ENCODE measurements around the gene GNAQ. TPM values are rescaled to one million over a fixed set of nuclear protein-coding genes. Genes with fewer than 3 reads are reported as not detected.

The GNAQ gene
- total RNA-seq, 1 experiment from 2014 or later = 48.6 TPM

DNA sequence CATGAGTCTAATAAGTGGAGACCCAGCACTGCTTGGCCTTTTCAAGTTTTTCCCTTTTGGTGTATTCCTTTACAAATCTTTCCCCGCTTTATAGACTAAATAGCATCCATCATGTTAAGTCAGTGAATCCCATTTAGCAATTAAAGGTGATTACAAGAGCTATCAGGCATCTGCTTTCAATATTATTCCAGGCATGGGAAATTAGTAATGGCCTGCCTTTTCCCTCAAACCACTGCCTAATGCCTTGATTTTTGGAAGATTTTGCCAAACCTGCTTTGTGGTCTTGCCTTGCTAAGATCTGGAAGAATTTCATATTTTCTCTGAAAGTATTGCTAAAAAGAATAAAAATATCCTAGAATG is 280.6 kb downstream of the GNAQ start:
- no CpG with 5 or more reads among the region's 1 CpG for WGBS (ENCODE audit: extremely low coverage, insufficient read length, low lambda C conversion rate)
- Histone ChIP-seq H2AK5ac (ENCODE audit: insufficient read length, low read length) (no peak overlapping the region), H3K4me2 (ENCODE audit: insufficient read depth, insufficient read length, low read length) (no peak overlapping the region), H2BK20ac (ENCODE audit: low read depth, low read length, poor library complexity, severe bottlenecking) (no peak overlapping the region), H2AFZ (ENCODE audit: low read length) (no peak overlapping the region), H2BK5ac (ENCODE audit: insufficient read length, low read length) (no peak overlapping the region), H3K79me1 (ENCODE audit: insufficient read depth, low read depth, low read length, poor library complexity, severe bottlenecking) (no peaks in the 10 kb centered on the region), H3K23me2 (ENCODE audit: insufficient read length, low read depth, low read length, poor library complexity, severe bottlenecking) (no peaks in the 10 kb centered on the region), H3K23ac (ENCODE audit: insufficient read length, low read depth, low read length) (no peak overlapping the region), H3K9me3 (ENCODE audit: control insufficient read depth, low read depth, low read length) (no peaks in the 10 kb centered on the region), H3K4ac (ENCODE audit: low read depth, low read length) (no peak overlapping the region), H3K9ac (ENCODE audit: extremely low read depth, insufficient read length, low read length) (no peak overlapping the region), H3K27me3 (ENCODE audit: insufficient read depth, low read length) (no peaks in the 10 kb centered on the region), H3K4me1 (ENCODE audit: insufficient read depth, low read length) (no peaks in the 10 kb centered on the region), H3K18ac (ENCODE audit: insufficient read length, low read depth, low read length) (no peak overlapping the region), H2BK120ac (ENCODE audit: low read depth, low read length, poor library complexity, severe bottlenecking) (no peak overlapping the region), H4K5ac (ENCODE audit: insufficient read length, low read depth, low read length) (no peak overlapping the region), H4K8ac (replicated peaks; ENCODE audit: insufficient read length, low read depth, low read length) (no peak overlapping the region), H3K56ac (ENCODE audit: insufficient read length, low read depth, low read length) (no peak overlapping the region), H4K91ac (ENCODE audit: insufficient read length, low read depth, low read length) (no peak overlapping the region), H4K20me1 (ENCODE audit: control insufficient read depth, insufficient read depth, insufficient read length) (no peaks in the 10 kb centered on the region), H2BK15ac (ENCODE audit: low read depth, low read length) (no peak overlapping the region), H3T11ph (ENCODE audit: low read length) (no peak overlapping the region), H3K14ac (ENCODE audit: insufficient read depth, low read length) (no peak overlapping the region), H3K27ac (ENCODE audit: insufficient read length, low read depth, low read length) (no peak overlapping the region), H3K79me2 (ENCODE audit: insufficient read depth, low read length) (no peaks in the 10 kb centered on the region), H2BK12ac (ENCODE audit: insufficient read length, low read depth, low read length) (no peak overlapping the region)
- Mint-ChIP-seq H3K4me3 (no peak overlapping the region), H3K4me1 (peaks cover 17 to 19% of the 10 kb centered on the region in 2 experiments), H3K27me3 (ENCODE audit: low read depth) (no peaks in the 10 kb centered on the region), H3K36me3 (ENCODE audit: insufficient read depth in 1 of 3, low read depth in 3 of 3) (peaks cover 3 to 9% (median 7%) of the 10 kb centered on the region in 3 experiments), H3K9me3 (no peaks in the 10 kb centered on the region), H3K27ac (no peak overlapping the region; a peak in 1 of 7 replicates)
- TF ChIP-seq, protein P1, sequence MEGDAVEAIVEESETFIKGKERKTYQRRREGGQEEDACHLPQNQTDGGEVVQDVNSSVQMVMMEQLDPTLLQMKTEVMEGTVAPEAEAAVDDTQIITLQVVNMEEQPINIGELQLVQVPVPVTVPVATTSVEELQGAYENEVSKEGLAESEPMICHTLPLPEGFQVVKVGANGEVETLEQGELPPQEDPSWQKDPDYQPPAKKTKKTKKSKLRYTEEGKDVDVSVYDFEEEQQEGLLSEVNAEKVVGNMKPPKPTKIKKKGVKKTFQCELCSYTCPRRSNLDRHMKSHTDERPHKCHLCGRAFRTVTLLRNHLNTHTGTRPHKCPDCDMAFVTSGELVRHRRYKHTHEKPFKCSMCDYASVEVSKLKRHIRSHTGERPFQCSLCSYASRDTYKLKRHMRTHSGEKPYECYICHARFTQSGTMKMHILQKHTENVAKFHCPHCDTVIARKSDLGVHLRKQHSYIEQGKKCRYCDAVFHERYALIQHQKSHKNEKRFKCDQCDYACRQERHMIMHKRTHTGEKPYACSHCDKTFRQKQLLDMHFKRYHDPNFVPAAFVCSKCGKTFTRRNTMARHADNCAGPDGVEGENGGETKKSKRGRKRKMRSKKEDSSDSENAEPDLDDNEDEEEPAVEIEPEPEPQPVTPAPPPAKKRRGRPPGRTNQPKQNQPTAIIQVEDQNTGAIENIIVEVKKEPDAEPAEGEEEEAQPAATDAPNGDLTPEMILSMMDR (conservative IDR thresholded peaks at IDR 0.05) = no peak
- no peak for DNase-seq
